Skeletal muscle satellite cell (primary cell): ENCODE data around the gene C9orf50. TPM values are rescaled to one million over a fixed set of nuclear protein-coding genes. Genes with fewer than 3 reads are reported as not detected.
"Not testable (repeated sequence)": the region's sequence is repeated elsewhere in the genome, so short reads cannot be mapped to it uniquely, and the experiment has no call there.

Experiments used
- H3K27me3 ChIP-seq: 2 replicates; pipeline ENCODE4 v1.7.0; 2013; ENCODE audit warnings: low read length; ENCODE audit not compliant: control insufficient read depth, insufficient read depth
- H3K36me3 ChIP-seq: 2 replicates; pipeline ENCODE4 v1.7.0; 2013; ENCODE audit warnings: mild to moderate bottlenecking, control low read depth, low read length; ENCODE audit not compliant: insufficient read depth
- H3K4me1 ChIP-seq: 2 replicates; pipeline ENCODE4 v1.7.0; 2013; ENCODE audit warnings: low read length; ENCODE audit not compliant: control insufficient read depth, insufficient read depth
- H3K4me2 ChIP-seq: 2 replicates; pipeline ENCODE4 v1.7.0; 2013; ENCODE audit warnings: mild to moderate bottlenecking, low read length
- H3K4me3 ChIP-seq: 2 replicates; pipeline ENCODE4 v1.7.0; 2013; ENCODE audit warnings: low read length
- H3K9ac ChIP-seq: 2 replicates; pipeline ENCODE4 v1.7.0; 2013; ENCODE audit warnings: mild to moderate bottlenecking, low read depth, low read length, moderate library complexity
- H3K9me3 ChIP-seq: replicated peaks from 2 replicates; pipeline ENCODE4 v1.7.0; 2013; ENCODE audit warnings: mild to moderate bottlenecking, control low read depth, low read length
- total RNA-seq: library from RNA; depleted of rRNA; stranded (reverse); fragments of >200 nt; gene quantifications from 2 replicates; pipeline ENCODE4 v1.2.3, GENCODE V29; 2012; rRNA removed

Gene C9orf50, protein sequence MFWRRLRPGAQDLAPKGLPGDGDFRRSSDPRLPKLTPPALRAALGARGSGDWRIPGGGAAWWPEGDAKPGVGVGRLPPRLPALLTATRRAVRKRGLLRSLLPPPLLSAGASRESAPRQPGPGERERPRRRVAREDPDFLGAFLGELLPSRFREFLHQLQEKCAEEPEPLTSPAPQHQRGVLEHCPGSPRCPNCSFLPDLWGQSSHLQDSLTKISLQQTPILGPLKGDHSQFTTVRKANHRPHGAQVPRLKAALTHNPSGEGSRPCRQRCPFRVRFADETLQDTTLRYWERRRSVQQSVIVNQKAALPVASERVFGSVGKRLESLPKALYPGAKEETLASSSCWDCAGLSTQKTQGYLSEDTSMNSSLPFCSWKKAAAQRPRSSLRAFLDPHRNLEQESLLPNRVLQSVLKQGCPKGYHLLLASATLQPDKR
- total RNA-seq: not detected in 2 replicates

DNA sequence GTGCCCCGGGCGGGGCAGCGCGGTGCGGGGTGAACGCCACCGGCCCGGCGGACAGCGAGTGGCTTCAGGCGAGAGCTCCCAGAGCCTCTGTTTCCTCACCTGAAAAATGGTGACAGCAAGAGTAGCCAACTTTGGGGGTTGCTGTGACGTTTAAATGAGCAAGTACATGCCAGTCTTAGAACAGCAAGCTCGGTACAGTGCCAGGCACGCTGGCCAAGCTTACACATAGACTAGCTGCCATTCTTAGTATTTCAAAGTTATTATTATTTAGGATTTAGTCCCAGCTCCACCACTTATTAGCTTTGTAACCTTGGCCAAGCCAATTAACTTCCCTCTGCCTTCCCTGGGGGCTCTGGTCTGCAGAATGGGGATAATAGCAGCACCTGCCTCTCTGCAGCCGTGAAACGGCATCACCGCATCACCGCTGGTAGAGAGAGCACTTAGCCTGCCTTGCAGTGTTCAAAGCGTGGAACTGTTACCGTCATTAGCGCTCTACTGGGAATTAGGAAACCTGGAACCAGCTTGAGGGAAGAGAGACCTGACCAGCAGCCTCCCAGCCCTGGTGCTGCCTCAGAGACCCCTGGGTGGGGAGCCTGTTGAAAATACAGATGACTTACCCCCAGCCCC, at the start of gene C9orf50:
Gene C9orf50, minus strand, starts transcription at position 433 of the 627 bp plus-strand sequence. CDS start 527 bp downstream, outside the sequence.
- H3K27me3 ChIP-seq: no peaks in the 10 kb centered on the region
- no peaks in the 10 kb centered on the region for H3K9me3 ChIP-seq
- peak within 1 kb of the TSS; percentile 75 for H3K9ac ChIP-seq
- H3K4me1 ChIP-seq: peaks cover 20% of the 10 kb centered on the region
- H3K4me3 ChIP-seq: peak within 1 kb of the TSS; percentile 74
- no peaks in the 10 kb centered on the region for H3K36me3 ChIP-seq
- peak within 1 kb of the TSS; percentile 91 for H3K4me2 ChIP-seq

DNA sequence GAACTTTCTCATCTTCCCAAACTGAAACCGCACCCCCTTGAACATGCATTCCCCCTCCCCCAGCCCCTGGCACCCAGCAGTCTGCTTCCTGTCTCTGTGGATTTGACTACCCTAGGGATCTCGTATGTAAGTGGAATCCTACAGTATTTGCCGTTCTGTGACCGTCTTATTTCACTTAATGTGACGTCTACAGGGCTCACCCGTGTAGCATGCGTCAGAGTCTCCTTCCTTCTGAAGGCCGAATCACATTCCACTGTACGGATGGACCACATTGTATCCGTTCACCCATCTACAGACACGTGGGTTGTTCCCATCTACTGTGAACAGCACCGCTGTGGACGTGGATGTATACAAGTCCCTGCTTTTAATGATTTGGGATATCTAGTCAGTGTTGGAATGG, 49.0 kb upstream of the C9orf50 start:
- Histone ChIP-seq H3K36me3 (no peaks in the 10 kb centered on the region), H3K4me2 (no peak overlapping the region), H3K9ac (no peak overlapping the region), H3K9me3 (no peaks in the 10 kb centered on the region), H3K27me3 (peaks cover 71% of the 10 kb centered on the region), H3K4me1 (peaks cover 3% of the 10 kb centered on the region), H3K4me3 (no peak overlapping the region)

DNA sequence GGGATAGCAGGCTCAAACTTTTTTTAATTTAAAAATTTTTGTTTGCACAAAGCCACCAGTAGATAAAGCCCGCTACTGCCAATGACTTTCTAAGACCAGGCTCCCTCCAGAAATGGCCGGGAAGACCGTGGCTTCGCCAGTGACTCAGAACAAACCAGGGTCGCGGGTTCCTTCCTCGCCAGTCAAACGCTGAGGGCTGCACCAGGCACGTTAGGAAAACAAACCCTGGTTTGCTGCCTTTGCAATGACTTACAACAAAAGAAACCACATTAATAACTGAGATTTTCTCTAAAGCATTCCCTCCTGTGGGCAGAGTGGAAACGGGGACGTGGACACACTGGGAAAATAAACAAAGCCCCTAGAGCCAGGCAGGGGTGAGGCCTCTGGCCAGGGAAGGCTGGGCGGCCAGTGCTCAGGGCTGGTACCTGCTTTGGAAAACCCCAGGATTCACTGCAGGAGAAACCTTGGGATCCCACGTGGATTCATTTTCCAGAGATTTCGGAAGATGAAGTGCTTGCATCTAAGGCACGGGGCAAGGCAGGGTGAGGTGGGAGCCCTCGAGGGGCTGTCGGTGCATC, 48.3 kb upstream of the C9orf50 start:
- H3K9ac ChIP-seq: no peak overlapping the region
- H3K4me1 ChIP-seq: peaks cover 3% of the 10 kb centered on the region
- H3K36me3 ChIP-seq: no peaks in the 10 kb centered on the region
- no peak overlapping the region for H3K4me3 ChIP-seq
- H3K4me2 ChIP-seq: no peak overlapping the region
- H3K9me3 ChIP-seq: no peaks in the 10 kb centered on the region
- H3K27me3 ChIP-seq: peaks cover 68% of the 10 kb centered on the region

DNA sequence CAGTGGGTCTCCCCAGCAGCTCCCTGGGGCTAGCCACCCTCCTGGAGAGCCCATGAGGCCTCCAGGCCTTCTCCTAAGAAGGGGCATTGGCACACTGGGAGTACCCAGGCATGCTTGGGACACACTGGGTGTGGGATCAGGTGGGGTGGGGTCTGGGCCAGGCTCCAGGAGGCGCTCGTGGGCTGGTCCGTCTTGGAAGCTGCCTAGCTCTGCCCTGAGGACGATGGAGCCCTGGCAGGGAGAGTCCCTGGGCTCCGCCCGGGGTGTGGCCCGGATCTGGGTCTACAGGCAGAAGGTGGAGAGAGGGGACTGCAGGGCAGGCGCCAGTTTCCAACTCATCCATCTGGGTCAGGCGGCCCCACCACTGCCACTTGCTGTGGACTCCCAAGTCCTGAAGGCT, 46.9 kb upstream of the C9orf50 start:
- Histone ChIP-seq H3K4me1 (peaks cover 3% of the 10 kb centered on the region), H3K27me3 (peaks cover 60% of the 10 kb centered on the region), H3K36me3 (no peaks in the 10 kb centered on the region), H3K4me3 (no peak overlapping the region), H3K9me3 (no peaks in the 10 kb centered on the region), H3K9ac (no peak overlapping the region), H3K4me2 (no peak overlapping the region)

DNA sequence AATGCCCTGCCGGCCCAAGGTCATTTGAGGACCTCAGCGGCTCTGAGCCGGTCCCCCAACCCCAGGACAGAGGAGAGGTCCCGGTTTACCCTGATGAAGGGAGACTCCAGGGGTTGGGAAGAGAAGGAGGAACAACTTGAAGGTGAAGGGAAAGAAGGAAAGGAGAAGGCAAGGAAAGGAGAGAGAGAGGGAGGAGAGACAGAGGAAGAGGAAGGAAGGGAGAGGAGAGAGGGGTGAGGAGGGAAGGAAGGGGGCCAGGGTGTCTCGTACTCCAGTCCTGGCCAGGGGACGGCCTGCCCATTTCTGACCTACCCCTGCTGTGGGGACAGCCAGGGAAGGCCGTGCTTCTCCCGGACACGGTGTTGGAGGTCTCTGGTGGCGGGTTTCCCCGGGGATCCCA, 46.5 kb upstream of the C9orf50 start:
- H3K9ac ChIP-seq: no peak overlapping the region
- no peak overlapping the region for H3K4me3 ChIP-seq
- H3K4me1 ChIP-seq: peaks cover 3% of the 10 kb centered on the region
- no peaks in the 10 kb centered on the region for H3K9me3 ChIP-seq
- no peaks in the 10 kb centered on the region for H3K36me3 ChIP-seq
- peaks cover 60% of the 10 kb centered on the region for H3K27me3 ChIP-seq
- H3K4me2 ChIP-seq: no peak overlapping the region

DNA sequence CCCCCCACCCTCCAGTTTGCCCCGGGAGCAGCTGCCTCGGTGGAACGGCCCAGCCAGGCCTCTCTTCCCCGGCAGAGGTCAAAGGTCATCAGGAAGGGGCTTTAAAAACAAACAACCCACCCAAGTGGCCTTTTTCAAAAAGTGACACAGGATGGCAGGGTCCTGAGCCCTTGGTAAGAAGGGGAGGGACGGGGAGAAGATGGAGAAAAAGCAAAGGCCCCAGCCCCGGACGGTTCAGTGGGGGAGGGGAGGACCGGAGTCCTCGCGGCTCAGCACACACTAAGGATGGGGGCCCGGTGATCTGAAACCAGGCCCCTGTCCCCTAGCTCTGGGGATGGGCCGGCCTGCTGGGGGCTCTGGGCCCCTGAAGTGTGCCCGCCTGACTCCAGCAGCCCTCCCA, 45.7 kb upstream of the C9orf50 start:
- Histone ChIP-seq H3K9me3 (no peaks in the 10 kb centered on the region), H3K4me3 (no peak overlapping the region), H3K4me1 (peaks cover 3% of the 10 kb centered on the region), H3K4me2 (no peak overlapping the region), H3K9ac (no peak overlapping the region), H3K36me3 (no peaks in the 10 kb centered on the region), H3K27me3 (peaks cover 54% of the 10 kb centered on the region)

DNA sequence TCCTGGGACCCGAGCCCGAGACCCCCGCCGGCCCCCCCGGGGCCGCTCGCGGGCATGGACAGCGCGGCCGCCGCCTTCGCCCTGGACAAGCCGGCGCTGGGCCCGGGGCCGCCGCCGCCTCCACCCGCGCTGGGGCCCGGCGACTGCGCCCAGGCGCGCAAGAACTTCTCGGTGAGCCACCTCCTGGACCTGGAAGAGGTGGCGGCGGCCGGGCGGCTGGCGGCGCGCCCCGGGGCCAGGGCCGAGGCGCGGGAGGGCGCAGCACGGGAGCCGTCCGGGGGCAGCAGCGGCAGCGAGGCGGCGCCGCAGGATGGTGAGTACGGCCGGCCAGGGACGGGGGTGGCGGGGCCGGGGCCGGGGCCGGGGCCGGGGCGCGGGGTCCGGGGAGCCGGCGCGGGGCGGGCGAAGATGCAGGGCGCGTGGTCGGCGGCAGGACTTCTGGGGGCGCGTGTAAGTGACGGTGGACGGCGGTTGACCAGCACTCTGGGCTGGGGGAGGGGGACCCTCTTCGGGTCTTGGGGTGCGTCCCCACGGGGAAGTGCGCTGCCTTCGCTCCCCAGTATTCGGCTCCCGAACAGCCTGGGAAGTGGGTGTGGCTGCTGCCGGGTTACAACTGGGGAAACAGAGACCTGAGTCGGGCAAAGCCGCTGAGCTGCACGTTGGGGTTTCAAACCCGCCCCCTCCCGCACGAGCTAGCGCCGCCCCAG, 45.1 kb upstream of the C9orf50 start:
- Histone ChIP-seq H3K9me3 (no peaks in the 10 kb centered on the region), H3K4me2 (peak overlapping the region; percentile 52), H3K36me3 (no peaks in the 10 kb centered on the region), H3K9ac (no peak overlapping the region), H3K4me1 (peaks cover 3% of the 10 kb centered on the region), H3K4me3 (no peak overlapping the region), H3K27me3 (peaks cover 56% of the 10 kb centered on the region)

DNA sequence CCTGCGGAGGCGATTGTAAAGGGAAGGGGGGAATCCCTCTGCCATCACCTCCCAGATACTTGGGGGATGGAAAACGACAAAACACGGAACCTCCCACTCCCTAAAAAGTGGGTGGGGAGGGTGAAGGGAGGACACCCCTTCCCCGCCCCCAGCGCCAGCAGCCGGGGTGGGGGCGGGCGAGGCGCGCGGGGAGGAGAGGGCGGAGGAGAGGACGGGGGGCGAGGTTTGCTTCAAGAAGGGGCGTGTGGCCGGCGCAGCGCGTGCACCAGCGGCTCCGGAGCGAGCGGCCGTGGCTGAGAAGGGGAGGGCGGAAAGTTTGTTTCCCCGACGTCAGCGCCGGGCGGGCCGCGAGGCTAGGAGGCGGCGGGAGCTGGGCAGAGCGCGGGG, 44.5 kb upstream of the C9orf50 start, which contains the start of gene PRRX2:
Gene PRRX2, plus strand, starts transcription at position 259 of the 387 bp plus-strand sequence. CDS start 221 bp downstream, outside the sequence.
- Histone ChIP-seq H3K27me3 (peaks cover 58% of the 10 kb centered on the region), H3K36me3 (no peaks in the 10 kb centered on the region), H3K4me3 (peak within 1 kb of the TSS; percentile 13), H3K9me3 (no peaks in the 10 kb centered on the region), H3K4me2 (peak within 1 kb of the TSS; percentile 56), H3K4me1 (peaks cover 3% of the 10 kb centered on the region), H3K9ac (no peak within 1 kb of the TSS)

DNA sequence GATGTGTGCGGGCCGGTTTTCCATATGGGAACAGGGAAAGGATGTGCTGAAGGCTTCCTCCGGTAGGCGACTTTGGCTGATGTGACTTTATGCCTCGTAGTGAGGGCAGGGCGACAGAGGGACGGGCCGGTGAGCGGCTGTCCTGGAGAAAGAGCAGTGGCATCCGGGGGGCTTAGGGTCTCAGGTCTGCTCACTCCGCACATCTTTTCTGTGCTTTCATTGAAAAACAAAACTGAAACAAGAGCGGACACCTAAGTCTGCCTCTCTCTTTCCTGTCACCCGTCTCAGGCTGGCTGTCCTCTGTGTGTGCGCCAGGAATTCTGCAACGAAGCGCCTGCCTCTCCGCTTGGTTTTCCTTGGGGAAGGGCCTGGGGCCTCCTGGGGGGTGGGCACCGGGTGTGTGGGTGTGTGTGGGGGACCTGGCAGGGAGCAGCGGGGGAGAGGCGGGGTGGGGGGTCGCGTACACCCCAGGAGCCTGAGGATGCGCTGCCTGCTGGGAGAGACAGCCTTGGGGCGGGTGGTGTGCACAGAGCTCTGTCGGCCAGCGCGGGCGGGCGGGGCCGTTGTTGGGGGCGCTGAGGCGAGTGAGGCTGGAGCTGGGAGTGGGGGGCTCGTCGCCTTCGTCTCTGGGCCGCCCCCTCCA, 44.0 kb upstream of the C9orf50 start:
- Histone ChIP-seq H3K27me3 (peaks cover 57% of the 10 kb centered on the region), H3K9ac (no peak overlapping the region), H3K9me3 (no peaks in the 10 kb centered on the region), H3K4me1 (peaks cover 3% of the 10 kb centered on the region), H3K4me3 (no peak overlapping the region), H3K36me3 (no peaks in the 10 kb centered on the region), H3K4me2 (peak overlapping the region; percentile 56)

DNA sequence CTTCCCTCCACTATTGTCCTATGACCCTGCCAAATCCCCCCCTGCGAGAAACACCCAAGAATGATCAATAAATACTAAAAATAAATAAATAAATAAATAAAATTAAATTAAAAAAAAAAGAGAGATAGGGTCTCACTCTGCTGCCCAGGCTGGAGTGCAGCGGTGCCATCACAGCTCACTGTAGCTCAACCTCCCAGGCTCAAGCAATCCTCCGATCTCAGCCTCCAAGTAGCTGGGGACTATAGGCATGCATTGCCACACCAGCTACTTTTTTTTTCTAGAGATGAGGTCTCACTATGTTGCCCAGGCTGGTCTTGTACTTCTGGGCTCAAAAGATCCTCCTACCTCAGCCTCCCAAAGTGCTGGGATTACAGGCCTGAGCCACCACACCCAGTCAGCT, 41.3 kb upstream of the C9orf50 start:
- H3K4me3 ChIP-seq, H3K4me1 ChIP-seq, H3K4me2 ChIP-seq, H3K36me3 ChIP-seq, H3K9ac ChIP-seq, H3K9me3 ChIP-seq: not testable (repeated sequence)
- peaks cover 47% of the 10 kb centered on the region for H3K27me3 ChIP-seq

DNA sequence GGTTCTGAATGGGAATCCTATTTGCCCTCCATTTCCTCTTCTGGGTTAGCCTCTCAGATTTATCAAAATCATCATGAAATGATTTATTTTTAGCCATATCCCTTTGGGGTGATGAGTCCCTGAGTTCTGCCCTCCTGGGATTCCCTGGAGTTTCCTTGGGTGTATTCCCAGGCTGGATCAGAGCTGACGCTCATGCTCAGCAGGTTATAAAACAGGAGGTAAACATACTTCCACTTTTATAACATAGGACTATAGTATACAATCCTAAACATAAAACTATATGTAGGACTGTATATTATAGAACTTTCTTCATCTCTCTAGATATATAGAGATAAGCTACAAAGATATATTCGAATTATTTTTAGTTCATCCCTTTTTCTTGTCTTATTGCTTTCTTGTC, 40.1 kb upstream of the C9orf50 start:
- peaks cover 10% of the 10 kb centered on the region for H3K4me1 ChIP-seq
- no peak overlapping the region for H3K9ac ChIP-seq
- H3K27me3 ChIP-seq: peaks cover 46% of the 10 kb centered on the region

More for the DNA sequence above, 40.1 kb upstream of the C9orf50 start:
- no peaks in the 10 kb centered on the region for H3K9me3 ChIP-seq
- no peaks in the 10 kb centered on the region for H3K36me3 ChIP-seq
- no peak overlapping the region for H3K4me3 ChIP-seq
- H3K4me2 ChIP-seq: no peak overlapping the region
